HG02970 (cell line): Measurements from ENCODE around the gene PLEKHN1.
"Not testable (repeated sequence)": the region's sequence is repeated elsewhere in the genome, so short reads cannot be mapped to it uniquely, and the experiment has no call there.

ENCODE experiments used
- ATAC-seq: cut with Tn5 transposase; IDR thresholded peaks from one replicate; pipeline ENCODE4 v1.9.1; 2021; ENCODE audit warnings: mild to moderate bottlenecking, moderate library complexity, moderate number of reproducible peaks; ENCODE audit not compliant: unreplicated experiment, low FRiP score

PLEKHN1 gene

DNA sequence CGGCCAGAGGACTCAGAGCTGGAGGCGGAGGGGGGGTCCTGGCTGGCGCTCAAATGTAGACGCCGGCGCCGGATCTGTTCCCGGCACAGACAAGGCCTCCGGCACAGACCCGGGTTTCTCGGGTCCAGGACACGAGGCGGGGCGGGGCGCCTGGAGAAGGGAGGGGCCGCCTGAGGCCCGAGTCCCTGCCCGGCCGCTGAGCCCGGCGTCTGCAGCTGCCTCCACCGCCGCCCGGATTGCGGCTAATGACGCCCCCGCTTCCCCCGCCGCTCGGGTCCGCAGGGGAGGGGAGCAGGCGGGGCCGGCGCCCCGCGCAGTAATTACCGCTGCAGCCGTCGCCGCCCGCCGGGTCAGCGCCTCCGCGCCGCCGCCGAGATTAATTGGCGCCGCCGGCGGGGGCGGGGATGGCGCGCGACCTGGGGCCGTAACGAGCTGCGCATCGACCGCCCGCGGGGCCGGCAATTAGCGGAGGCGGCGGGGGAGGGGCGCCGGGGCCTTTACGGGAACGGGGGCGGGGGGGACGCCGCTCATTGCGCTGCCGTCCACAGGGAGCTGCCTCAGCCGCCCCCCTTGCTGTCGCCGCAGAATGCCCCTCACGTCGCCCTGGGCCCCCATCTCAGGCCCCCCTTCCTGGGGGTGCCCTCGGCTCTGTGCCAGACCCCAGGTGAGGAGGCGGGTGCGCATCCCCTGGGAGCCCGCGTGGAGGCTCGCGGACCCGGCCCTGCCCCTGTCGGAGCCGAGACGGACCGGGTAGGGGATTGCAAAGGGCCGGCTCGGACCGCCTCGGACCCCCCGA is 24.5 kb upstream of the PLEKHN1 start:
- ATAC-seq = no peak

DNA sequence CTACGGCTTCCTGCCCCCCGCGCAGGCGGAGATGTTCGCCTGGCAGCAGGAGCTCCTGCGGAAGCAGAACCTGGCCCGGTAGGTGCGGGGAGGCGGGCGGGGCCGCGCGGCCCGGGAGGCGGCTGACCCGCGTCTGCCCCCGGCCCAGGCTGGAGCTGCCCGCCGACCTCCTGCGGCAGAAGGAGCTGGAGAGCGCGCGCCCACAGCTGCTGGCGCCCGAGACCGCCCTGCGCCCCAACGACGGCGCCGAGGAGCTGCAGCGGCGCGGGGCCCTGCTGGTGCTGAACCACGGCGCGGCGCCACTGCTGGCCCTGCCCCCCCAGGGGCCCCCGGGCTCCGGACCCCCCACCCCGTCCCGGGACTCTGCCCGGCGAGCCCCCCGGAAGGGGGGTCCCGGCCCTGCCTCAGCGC is 23.9 kb upstream of the PLEKHN1 start:
- ATAC-seq = no peak

DNA sequence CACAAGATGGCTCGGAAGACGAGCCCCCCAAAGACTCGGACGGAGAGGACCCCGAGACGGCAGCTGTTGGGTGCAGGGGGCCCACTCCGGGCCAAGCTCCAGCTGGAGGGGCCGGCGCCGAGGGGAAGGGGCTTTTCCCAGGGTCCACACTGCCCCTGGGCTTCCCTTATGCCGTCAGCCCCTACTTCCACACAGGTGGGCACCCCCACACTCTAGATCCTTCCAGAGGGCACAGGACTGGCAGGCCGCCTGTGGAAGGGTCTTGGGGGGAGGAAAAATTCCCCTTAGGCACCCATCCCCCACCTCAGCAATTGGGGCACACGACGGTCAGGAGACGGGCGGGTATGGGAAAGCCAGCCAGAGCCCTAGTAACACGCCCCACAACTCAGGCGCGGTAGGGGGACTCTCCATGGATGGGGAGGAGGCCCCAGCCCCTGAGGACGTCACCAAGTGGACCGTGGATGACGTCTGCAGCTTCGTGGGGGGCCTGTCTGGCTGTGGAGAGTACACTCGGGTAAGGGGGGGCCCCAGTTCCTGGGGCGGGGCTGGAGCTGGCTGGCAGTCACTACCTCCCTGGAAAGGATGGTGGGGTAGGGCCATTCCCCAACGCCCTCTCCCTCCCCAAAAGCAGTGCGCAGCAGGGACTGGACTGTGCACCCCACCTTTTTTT is 23.3 kb upstream of the PLEKHN1 start:
- no peak for ATAC-seq

DNA sequence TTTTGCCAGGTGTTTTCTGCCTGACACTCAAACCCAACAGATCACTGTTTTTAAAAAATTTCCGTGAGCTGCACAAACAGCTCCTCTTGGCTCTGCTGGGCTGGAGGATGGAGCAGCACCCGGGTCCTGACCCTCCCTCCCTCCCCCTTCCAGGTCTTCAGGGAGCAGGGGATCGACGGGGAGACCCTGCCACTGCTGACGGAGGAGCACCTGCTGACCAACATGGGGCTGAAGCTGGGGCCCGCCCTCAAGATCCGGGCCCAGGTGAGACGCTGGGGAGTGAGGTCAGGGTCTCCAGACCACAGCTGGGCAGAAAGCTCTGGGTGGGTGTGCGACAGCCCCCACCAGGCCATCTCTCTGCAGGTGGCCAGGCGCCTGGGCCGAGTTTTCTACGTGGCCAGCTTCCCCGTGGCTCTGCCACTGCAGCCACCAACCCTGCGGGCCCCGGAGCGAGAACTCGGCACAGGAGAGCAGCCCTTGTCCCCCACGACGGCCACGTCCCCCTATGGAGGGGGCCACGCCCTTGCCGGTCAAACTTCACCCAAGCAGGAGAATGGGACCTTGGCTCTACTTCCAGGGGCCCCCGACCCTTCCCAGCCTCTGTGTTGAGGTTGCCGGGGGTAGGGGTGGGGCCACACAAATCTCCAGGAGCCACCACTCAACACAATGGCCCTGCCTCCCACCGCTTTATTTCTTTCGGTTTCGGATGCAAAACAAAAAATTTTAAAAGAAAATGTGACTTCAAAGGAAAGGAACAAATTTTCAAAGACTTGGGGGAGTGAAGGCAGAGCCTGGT is 22.5 kb upstream of the PLEKHN1 start:
- no peak for ATAC-seq

DNA sequence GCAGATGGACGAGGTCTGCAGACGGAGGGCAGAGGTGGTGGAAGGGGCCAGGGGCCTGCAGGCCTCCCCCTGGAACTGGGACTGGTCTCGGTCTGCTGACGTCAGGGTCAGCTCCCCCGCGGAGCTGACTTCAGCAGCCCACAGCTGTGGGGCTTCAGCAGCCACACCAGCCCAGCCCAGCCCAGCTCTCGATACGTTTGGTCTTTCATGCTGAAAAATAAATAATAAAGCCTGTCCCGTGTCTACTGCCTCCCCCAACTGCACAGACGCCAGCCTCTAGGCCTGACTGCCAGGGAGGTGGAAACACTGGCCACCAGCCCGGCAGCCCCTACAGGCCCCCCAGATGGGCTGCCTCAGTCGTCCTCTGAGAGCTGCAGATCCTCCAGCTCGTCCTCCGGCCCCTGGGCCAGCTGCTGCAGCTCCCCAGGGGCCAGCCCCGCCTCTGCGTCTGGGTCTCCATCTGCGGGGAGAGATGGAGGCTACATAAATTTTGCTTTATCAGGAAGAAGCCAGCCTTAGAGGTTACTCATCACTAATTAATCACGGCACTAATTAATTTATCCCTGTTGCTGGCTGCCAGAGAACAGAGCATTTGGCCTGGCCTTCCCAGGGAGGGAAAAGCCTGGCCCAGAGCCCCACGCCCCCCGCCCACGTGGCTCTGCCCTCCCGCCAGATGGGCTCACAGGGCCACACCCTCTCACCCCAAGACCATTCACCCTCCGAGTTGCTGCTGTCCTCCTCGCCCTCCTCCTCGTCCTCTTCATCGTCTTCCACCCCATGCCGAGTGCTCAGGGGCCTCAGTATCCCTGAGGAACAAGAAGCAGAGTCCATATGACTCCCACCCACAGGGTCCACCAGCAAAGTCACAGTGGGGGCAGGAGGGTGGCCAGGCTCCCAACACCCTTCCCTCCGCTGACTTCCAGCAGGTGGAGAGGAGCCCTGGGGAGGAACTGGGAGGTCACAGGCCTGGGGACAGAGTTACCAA is 21.6 kb upstream of the PLEKHN1 start:
- no peak for ATAC-seq

DNA sequence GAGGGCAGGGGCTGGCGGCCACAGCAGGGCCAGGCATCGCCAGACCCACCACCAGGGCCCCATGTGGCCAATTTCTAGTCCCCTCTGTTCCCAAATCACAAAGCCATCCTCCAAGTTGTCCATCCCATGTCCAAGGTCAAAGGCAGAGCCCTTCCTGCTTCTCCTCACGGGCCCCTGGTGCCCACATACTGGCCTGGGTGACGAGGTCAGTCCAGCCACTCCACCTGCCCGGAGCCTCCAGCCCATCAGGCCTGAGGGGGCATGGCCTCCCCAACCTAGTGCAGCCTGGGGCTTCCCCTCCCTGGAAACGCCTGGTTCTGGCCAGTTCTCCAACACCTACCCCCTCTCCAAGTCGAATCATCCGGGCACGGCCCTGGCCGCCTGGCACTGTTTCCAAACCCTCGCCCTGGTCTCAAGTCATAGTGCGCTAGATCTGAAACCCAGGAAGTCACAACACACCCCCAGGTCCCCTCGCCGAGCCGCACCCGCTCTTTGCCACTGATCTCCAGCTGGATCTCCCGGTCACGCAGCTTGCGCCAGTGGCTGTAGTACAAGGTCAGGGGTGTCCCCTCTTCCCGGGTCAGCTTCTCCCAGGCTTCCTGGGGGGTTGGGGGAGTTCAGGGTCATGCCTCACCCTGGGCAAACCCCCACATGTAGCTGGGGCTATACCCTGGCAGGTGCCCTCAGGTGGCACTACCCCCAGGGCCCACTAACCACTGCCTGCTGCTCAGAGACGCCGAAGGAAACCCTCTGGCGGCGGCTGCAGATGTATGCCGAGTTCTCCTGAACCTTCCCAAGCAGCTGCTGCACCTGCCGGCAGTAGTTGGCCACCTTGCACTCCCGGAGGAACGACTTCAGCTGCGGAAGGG is 20.4 kb upstream of the PLEKHN1 start:
- ATAC-seq = no peak

DNA sequence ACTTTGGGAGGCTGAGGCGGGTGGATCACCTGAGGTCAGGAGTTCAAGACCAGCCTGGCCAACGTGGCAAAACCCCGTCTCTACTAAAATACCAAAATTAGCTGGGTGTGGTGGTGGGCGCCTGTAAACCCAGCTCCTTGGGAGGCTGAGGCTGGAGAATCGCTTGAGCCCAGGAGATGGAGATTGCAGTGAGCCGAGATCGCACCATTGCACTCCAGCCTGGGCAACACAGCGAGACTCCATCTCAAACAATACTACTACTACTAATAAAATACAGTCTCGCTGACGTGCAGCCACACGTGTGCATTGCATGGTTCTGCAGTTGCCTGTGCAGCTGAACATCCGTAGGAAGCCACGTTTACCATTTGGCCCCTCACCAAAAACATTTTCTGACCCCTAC is 19.5 kb upstream of the PLEKHN1 start:
- not testable (repeated sequence) for ATAC-seq

DNA sequence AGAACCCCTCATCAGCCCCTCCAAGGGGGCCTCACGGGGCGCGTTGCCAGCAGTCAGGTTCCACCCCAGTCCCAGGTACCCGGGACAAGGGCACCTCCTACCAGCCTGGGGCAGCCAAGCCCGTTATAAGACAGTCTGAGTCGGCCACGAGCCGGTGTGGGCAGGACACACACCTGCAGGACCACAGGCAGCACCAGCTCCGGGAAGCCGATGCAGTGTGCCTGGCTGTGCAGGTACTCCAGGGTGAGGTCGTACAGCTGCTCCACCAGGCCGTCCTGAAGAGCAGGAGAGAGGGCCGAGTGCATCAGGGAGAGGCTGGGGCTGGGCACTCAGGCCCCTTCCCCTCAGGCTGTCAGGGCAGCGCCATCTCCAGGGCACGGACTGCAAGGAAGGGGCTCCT is 18.3 kb upstream of the PLEKHN1 start:
- ATAC-seq = no peak

DNA sequence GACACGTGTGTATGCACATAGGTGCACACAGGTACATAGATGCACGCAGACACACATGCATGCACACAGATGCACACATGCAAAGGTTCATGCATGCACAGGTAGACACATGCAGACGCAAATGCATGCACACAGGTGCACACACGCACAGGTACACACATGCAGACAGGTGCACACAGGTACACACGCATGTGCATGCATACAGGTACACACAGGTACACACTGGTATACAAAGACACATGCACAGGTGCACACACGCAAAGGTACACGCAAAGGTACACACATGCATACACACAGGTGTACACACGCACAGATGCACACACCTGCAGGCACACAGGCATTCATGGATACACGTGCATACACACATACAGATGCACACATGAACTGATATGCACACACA is 16.0 kb upstream of the PLEKHN1 start:
- ATAC-seq = no peak

DNA sequence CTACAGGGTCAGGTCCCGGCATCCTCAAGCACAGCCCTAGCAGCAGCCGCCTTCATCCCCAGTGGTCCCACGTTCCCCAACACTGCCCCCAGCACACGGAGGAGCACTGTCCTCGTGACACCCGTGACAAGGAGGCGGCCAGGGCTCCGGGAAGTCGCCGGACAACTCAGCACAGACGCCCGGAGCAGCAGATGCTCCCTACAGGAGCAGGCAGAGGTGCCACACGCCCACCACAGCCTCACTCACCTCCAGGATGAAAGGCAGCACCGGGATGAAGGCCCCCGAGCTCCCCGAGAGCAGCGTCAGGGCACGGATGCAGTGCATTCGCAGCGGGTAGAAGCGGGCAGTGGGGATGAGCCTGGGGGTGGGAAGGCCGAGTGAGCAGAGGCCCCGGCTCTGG is 15.4 kb upstream of the PLEKHN1 start:
- no peak for ATAC-seq

DNA sequence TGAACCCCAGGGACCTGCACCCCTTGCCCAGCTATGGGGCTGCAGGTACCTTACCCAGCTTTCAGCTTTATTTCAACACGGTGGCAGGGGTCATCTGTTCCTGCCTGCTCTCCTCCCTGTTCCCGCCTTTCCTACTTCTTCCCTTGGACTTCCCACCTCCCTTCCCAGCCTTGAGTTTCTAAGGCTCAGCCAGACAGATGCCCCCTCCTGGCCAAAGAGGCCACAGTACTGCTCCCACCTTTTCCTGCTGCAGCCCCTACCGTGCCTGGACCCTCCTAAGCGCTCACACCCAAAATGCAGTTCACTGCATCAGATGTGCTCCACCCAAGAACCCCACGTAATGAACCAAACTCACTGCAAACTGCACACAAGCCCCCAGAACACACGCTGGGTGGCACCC is 14.9 kb upstream of the PLEKHN1 start:
- no peak for ATAC-seq

DNA sequence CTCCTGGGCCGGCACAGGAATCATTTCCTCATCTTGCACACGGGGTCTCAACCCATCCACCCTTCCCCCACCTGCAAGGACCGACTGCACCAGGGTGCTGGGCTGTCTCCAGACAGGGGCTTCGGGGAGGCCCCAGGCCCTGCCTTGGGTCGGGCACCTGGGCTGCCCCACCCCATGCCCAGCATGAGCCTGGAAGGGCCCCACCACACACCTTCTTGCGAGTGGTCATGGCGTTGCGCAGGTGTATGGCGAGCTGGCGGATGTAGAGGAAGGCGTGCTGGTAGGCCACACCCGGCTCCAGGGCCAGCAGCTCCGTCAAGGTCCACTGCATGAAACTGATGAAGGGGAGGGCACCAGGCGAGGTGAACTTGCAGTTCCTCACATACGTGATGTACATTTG is 14.1 kb upstream of the PLEKHN1 start:
- no peak for ATAC-seq

DNA sequence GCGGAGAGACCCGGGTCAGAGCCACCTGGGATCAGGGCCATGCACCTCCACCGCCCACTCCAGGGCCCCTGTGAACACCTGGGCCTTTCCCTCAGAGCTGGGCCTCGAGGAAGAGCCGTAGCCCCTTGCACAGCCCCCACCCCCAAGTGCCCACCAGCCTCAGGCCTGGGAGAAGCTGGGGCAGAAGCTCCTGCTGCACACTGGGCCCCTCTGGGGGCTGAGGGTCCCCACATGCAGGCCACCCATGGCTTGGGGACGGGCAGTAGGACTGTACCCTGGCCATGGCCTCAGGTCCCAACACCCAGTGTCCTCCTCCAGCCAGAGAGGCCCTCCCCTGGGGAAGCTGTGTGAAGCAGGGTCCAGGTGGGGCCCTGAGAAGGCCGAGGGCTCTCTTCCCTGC is 13.7 kb upstream of the PLEKHN1 start:
- ATAC-seq = no peak

DNA sequence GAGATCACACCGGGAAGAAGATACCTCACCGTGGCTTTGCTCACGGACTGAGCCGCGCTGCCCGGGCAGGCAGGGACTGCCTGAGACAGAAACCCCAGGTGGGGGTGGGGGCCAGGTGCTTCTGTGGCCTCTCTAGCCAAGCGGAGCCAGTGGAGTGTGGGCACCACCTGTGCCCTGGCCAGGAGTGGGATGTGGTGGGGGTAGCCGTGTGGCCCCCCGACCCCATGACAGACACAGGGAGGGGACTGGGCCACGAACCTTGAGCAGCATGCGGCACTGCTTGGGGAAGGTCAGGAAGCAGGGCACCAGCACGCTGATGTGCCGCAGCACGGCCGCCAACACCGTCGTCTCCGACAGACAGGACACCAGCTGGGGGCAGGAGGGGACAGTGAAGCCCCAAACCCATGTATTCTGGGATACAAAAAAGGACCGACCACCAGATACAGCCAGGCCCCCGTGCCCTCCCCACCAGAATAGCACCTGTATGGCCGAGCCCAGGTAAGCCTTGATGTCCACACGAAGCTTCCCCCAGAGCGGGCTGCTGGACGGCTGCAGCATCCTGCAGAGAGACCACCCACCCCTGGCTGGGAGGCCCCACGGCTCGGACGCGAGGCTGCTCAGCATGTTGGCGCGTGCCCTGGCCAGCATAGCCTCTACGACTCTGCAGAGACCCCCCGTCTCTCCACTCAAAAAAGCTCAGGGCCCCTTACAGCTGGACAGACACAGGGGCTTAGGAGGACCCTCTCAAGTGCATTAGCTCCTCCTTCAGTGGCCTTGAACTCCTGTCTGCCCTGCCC is 12.6 kb upstream of the PLEKHN1 start:
- ATAC-seq = no peak

DNA sequence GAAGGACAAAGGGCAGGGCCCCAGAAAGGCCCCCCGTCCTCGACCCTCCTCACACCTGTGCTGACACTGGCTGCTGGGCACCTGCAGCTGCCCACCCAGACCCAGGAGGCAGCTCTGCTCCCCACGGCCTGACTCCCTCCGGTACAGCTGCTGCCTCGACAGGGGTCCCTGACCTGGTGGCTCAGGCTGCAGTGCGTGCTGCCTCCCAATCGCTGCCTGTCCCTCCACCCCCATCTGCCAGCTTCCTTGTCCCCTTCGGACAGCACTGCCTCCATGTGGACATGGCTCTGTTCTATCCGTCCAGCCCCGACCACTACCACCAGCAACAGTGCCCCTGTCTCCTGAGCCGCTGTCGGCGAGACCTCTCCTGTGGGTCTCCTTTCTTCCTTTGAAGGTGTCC is 11.4 kb upstream of the PLEKHN1 start:
- no peak for ATAC-seq

DNA sequence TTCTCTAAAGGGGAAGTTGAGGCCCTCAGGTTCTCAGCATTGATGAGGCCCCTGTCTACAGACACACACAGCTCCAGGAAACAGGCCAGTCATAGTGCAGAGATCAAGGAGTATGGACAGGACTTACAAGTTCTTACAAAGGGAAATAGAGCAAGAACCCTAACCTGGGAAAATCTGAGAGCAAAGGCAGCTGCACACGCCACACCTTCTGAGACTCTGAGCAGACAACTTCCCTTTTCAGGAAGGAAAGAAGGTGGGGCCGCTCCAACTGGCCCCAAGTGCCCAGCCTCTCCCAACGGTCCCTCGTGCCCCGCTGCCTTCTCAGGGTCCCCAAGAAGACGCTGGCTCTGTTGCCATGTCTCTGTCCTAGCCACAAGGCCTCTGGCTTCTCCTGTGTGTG is 10.8 kb upstream of the PLEKHN1 start:
- ATAC-seq = no peak

DNA sequence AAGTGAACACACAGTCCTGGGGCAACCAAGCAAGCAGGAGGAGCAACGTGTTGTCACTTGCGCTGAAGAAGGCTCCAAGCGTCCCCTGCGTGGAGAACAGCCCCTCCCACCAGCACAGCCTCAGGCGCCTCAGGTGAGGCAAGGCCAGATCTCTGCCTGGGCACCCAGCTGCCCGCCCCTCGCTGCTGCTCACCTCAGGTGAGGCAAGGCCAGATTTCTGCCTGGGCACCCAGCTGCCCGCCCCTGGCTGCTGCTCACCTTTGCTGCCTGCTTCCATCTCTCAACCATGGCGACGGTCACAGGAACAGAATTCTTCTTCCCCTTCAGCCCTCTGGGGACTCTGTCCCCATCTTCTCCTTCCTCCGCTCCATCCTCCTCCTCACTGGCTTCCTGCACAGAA is 9.6 kb upstream of the PLEKHN1 start:
- no peak for ATAC-seq
